Endothelial cell of umbilical vein (primary cell): ENCODE data around the gene SEC11C.

ENCODE experiments used
- EZH2 ChIP-seq: IDR thresholded peaks from 2 replicates; pipeline ENCODE4 v1.6.1; 2012; ENCODE audit warnings: borderline replicate concordance, low read depth, mild to moderate bottlenecking, moderate library complexity, low read length, inconsistent platforms; ENCODE audit not compliant: severe bottlenecking
- FOS ChIP-seq: IDR thresholded peaks from 2 replicates; pipeline ENCODE4 v1.6.1; 2011; ENCODE audit warnings: mild to moderate bottlenecking, low read length, moderate library complexity, borderline replicate concordance; ENCODE audit not compliant: insufficient read depth
- GATA2 ChIP-seq: IDR thresholded peaks from 2 replicates; pipeline ENCODE4 v1.7.0; 2011; ENCODE audit warnings: low read depth, mild to moderate bottlenecking, moderate library complexity, mixed read lengths, low read length; ENCODE audit not compliant: insufficient read length, insufficient read depth
- POLR2A ChIP-seq: IDR thresholded peaks from 2 replicates; pipeline ENCODE4 v1.6.1; 2012; ENCODE audit warnings: low read depth, mild to moderate bottlenecking, control low read depth, low read length
- POLR2AphosphoS5 ChIP-seq: IDR thresholded peaks from 2 replicates; pipeline ENCODE4 v1.6.1; 2012; ENCODE audit warnings: low read depth, mild to moderate bottlenecking, control low read depth, low read length, moderate library complexity; ENCODE audit not compliant: insufficient read depth
- TF ChIP-seq, protein P1 (sequence below), 2 donors: IDR thresholded peaks; 1 replicate in 1 of 2; 2 replicates in 1 of 2; pipeline ENCODE4 v1.5.1; 2011; ENCODE audit warnings: low read length in 2 of 2, mild to moderate bottlenecking in 2 of 2, moderate library complexity in 2 of 2, control low read depth in 1 of 2, inconsistent platforms in 1 of 2, low read depth in 1 of 2; ENCODE audit not compliant: insufficient read depth in 1 of 2; ENCODE audit errors: extremely low read depth in 1 of 2

DNA sequence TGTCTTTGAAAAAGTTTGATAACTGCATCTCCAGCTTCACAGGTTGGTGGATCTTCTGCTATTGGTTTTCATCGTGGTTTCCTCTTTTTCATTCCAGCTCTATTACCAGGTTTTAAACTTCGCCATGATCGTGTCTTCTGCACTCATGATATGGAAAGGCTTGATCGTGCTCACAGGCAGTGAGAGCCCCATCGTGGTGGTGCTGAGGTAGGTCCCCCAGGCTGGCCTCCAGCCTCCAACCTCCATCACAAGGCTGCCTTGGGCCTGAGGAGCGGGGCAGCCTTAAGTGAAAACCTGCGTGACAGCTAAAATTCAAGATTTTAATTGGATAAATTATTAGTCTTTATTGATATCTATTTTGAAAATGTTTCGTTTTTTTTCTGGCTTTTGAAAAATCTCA is 9.7 kb downstream of the SEC11C start:
- TF ChIP-seq POLR2AphosphoS5 = no peak
- no peak for TF ChIP-seq EZH2
- TF ChIP-seq, protein P1, sequence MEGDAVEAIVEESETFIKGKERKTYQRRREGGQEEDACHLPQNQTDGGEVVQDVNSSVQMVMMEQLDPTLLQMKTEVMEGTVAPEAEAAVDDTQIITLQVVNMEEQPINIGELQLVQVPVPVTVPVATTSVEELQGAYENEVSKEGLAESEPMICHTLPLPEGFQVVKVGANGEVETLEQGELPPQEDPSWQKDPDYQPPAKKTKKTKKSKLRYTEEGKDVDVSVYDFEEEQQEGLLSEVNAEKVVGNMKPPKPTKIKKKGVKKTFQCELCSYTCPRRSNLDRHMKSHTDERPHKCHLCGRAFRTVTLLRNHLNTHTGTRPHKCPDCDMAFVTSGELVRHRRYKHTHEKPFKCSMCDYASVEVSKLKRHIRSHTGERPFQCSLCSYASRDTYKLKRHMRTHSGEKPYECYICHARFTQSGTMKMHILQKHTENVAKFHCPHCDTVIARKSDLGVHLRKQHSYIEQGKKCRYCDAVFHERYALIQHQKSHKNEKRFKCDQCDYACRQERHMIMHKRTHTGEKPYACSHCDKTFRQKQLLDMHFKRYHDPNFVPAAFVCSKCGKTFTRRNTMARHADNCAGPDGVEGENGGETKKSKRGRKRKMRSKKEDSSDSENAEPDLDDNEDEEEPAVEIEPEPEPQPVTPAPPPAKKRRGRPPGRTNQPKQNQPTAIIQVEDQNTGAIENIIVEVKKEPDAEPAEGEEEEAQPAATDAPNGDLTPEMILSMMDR (IDR thresholded peaks at IDR 0.05; ENCODE audit: extremely low read depth in 1 of 2, insufficient read depth in 1 of 2, low read depth in 1 of 2, low read length in 2 of 2) = no peak
- no peak for TF ChIP-seq POLR2A
- TF ChIP-seq GATA2 = no peak
- no peak for TF ChIP-seq FOS
